Activated T-helper 17 cell treated with anti-CD3 and anti-CD28 coated beads, Interleukin-2, amount 50 U/mL, for 72 hours (primary cell): ENCODE results near the gene BNC1. TPM values are rescaled to one million over a fixed set of nuclear protein-coding genes. Genes with fewer than 3 reads are reported as not detected.

ENCODE experiments used
- ATAC-seq: fragments of 150-1000 bp; cut with Tn5 transposase; replicated peaks from 2 replicates; pipeline ENCODE4 v1.10.0; 2021; ENCODE audit warnings: mild to moderate bottlenecking, moderate library complexity
- H3K27ac Mint-ChIP-seq: one replicate; pipeline ENCODE4 v1.8.0; 2022; ENCODE audit warnings: mixed read lengths
- H3K27me3 Mint-ChIP-seq: one replicate; pipeline ENCODE4 v1.8.0; 2022; ENCODE audit warnings: mixed read lengths
- H3K36me3 Mint-ChIP-seq: one replicate; pipeline ENCODE4 v1.8.0; 2022; ENCODE audit warnings: low read depth, mild to moderate bottlenecking, mixed read lengths
- H3K4me1 Mint-ChIP-seq: one replicate; pipeline ENCODE4 v1.8.0; 2022; ENCODE audit warnings: mixed read lengths
- H3K4me3 Mint-ChIP-seq: one replicate; pipeline ENCODE4 v1.8.0; 2022; ENCODE audit warnings: mild to moderate bottlenecking, mixed read lengths
- H3K9me3 Mint-ChIP-seq: one replicate; pipeline ENCODE4 v1.8.0; 2022; ENCODE audit warnings: mixed read lengths
- total RNA-seq, 2 donors: library from RNA; stranded (reverse); gene quantifications; one replicate each; pipeline ENCODE4 v1.2.3, GENCODE V29; 2022

The BNC1 gene, protein sequence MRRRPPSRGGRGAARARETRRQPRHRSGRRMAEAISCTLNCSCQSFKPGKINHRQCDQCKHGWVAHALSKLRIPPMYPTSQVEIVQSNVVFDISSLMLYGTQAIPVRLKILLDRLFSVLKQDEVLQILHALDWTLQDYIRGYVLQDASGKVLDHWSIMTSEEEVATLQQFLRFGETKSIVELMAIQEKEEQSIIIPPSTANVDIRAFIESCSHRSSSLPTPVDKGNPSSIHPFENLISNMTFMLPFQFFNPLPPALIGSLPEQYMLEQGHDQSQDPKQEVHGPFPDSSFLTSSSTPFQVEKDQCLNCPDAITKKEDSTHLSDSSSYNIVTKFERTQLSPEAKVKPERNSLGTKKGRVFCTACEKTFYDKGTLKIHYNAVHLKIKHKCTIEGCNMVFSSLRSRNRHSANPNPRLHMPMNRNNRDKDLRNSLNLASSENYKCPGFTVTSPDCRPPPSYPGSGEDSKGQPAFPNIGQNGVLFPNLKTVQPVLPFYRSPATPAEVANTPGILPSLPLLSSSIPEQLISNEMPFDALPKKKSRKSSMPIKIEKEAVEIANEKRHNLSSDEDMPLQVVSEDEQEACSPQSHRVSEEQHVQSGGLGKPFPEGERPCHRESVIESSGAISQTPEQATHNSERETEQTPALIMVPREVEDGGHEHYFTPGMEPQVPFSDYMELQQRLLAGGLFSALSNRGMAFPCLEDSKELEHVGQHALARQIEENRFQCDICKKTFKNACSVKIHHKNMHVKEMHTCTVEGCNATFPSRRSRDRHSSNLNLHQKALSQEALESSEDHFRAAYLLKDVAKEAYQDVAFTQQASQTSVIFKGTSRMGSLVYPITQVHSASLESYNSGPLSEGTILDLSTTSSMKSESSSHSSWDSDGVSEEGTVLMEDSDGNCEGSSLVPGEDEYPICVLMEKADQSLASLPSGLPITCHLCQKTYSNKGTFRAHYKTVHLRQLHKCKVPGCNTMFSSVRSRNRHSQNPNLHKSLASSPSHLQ
- not detected for total RNA-seq

DNA sequence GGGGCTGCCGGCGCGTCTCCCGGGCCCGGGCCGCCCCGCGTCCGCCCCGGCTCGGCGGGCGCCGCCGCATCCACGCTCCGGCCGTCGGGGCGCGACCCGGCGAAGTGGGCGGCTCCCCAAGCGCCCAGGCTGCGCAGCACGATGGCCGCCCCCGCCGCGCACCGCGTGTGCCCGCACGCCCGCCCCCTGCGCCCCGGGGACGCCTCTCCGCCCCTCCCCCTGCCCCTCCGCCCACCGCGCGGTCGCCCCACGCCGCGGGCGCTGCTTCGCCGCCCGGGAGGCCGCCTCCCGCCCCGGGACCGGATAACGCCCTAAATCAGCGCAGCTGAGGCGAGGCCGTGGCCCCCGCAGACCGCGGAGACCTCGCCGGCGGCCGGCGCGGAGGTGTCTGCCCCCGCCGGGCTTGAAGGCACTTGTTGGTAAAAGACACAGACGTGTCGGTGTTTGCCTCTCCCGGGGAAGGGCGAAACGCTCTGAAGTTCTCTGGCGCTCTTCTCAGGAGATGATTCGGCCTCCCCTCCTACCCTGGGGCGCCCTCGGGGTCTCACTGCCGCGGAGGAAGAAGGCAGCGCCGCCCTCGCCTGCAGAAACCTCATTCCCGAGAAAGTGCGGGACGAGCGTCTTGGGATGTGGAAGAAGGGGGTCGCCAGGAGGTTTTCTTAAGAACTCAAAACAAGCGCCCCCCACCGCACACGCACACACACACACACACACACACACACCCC lies at the start of gene BNC1:
Gene BNC1, minus strand, starts transcription at position 106 of the 725 bp plus-strand sequence. Its CDS starts 36 bp downstream, at position 70.
- peak within 1 kb of the TSS; percentile 46 for H3K4me3 Mint-ChIP-seq
- no peak for ATAC-seq
- peaks cover 56% of the 10 kb centered on the region for H3K27me3 Mint-ChIP-seq
- H3K4me1 Mint-ChIP-seq: no peaks in the 10 kb centered on the region
- peaks cover 4% of the 10 kb centered on the region for H3K36me3 Mint-ChIP-seq
- no peak within 1 kb of the TSS for H3K27ac Mint-ChIP-seq
- no peaks in the 10 kb centered on the region for H3K9me3 Mint-ChIP-seq

DNA sequence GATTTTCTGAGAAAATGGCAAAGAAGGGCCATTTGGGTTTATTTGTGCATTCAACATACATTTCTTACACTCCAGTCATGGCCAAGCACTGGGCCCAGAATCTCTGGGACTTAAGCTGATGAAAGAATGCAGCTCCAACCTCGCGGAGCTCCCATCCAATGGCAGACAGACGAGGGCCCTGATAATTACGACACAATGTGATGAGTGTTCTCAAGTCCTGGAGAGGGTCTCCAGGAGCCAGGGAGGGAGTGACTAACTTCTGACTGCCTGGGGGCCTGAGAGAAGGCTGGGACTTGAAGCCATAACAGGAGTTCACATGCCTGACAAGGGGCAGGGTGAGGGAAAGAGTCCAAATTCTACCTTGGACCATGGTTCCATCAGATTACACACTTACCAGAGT lies 42.6 kb upstream of the BNC1 start:
- H3K27me3 Mint-ChIP-seq: peaks cover 9% of the 10 kb centered on the region
- no peaks in the 10 kb centered on the region for H3K4me1 Mint-ChIP-seq
- no peaks in the 10 kb centered on the region for H3K36me3 Mint-ChIP-seq
- H3K4me3 Mint-ChIP-seq: no peak overlapping the region
- no peak overlapping the region for H3K27ac Mint-ChIP-seq
- ATAC-seq: no peak
- no peaks in the 10 kb centered on the region for H3K9me3 Mint-ChIP-seq

DNA sequence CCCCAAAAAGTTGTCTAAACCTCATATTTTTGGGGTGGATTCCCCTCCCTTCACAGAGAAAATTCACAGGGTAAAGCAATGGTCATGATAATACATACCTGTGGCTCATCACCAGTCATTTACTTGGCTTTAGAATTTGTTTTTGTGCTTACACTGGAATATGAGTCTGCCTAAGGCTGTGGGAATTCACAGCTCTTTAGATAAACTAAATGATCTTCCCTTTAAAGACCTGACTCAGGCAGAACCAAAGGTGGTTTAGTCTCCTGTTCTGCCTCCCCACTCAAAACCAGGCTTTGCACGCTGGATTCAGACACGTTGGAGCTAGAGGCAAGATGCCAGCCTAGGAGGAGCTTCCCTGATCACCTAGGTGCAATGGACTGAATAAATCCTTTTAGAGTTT lies 40.3 kb upstream of the BNC1 start:
- Mint-ChIP-seq H3K27ac (no peak overlapping the region), H3K4me1 (no peaks in the 10 kb centered on the region), H3K9me3 (no peaks in the 10 kb centered on the region), H3K36me3 (no peaks in the 10 kb centered on the region), H3K4me3 (no peak overlapping the region), H3K27me3 (peaks cover 9% of the 10 kb centered on the region)
- ATAC-seq: no peak

DNA sequence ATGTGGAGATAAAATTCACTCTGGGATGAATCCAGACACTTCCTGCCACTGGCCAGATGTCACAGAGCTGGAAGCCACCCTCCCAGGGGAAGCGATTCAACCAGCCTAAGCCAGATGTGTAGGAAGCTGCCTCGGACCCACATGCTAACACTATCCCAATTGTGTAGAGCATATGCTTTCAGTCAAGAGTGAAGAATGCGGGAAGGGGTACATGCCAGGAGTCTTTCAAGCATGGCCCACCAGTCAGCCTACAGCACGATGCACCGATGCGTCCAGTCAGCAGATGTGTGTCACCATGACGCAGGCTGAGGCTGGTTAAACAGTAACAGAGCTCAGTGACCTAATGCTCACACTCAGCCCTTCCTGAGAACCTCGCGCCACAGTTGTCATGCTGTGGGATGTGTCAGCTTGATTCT lies 38.8 kb upstream of the BNC1 start:
- no peaks in the 10 kb centered on the region for H3K4me1 Mint-ChIP-seq
- H3K27ac Mint-ChIP-seq: no peak overlapping the region

DNA sequence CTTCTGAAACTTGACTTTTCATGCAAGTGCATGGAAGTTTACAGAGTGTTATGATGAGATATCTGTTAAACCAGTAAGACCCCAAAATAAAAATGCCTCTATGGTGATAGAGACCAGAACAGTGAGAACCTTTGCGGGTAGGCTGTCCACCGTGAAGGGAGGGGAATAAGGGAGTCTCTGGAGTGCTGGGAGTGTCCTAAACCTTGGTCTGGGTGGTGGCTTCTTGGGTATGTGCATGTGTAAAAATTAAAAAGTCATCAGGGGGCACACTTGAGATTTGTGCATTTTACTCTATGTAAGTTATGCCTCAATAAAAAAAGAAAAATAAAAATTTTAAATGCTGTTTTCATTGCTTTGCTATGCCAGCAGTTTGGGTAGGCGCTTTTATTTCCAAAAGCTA lies 38.2 kb upstream of the BNC1 start:
- H3K27me3 Mint-ChIP-seq: peaks cover 13% of the 10 kb centered on the region
- ATAC-seq: no peak
- no peaks in the 10 kb centered on the region for H3K4me1 Mint-ChIP-seq
- H3K4me3 Mint-ChIP-seq: no peak overlapping the region
- no peak overlapping the region for H3K27ac Mint-ChIP-seq
- H3K36me3 Mint-ChIP-seq: no peaks in the 10 kb centered on the region
- no peaks in the 10 kb centered on the region for H3K9me3 Mint-ChIP-seq

More for the DNA sequence above, 38.8 kb upstream of the BNC1 start:
- Mint-ChIP-seq H3K27me3 (peaks cover 13% of the 10 kb centered on the region), H3K4me3 (no peak overlapping the region), H3K9me3 (no peaks in the 10 kb centered on the region), H3K36me3 (no peaks in the 10 kb centered on the region)
- ATAC-seq: no peak

DNA sequence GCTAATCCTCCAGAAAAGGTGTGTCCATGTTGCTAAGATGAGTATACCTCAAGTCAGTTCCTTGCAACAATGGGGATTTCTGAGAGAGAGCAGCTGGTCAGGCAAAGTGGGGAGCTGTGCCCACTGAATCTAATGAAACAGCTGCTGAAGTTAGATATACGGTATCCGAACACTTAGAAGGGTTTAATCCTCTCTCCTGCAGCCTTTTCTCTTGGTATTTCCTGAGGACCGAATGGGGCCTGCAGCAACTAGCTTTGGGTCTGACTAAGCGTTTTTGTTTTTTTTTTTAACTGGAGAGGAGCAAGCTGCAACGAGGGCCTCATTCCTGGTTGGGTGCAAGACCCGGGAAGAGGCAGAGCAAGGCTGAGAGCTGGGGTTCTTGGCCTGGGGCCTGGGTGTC lies 37.6 kb upstream of the BNC1 start:
- H3K9me3 Mint-ChIP-seq: no peaks in the 10 kb centered on the region
- ATAC-seq: no peak
- no peak overlapping the region for H3K4me3 Mint-ChIP-seq
- no peaks in the 10 kb centered on the region for H3K36me3 Mint-ChIP-seq
- H3K4me1 Mint-ChIP-seq: no peaks in the 10 kb centered on the region
- H3K27me3 Mint-ChIP-seq: peaks cover 13% of the 10 kb centered on the region
- H3K27ac Mint-ChIP-seq: no peak overlapping the region

DNA sequence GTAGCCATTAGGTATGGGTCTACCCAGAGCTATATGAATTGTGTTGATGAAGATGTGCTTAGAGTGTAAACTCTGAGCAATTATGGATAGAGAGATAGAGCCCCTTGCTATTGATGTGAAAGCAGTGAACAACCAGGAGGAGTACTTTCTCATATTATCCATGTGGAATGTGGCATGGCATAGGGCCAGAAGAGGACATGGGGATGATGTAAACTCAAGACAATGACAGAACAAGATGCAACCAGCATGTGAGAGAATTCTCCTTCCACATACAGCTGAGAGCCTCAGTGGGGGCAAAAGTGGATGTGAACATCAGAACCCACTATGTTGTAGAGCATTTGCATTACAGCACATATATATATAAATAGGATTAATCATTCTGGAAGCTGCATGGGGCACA lies 36.4 kb upstream of the BNC1 start:
- H3K4me1 Mint-ChIP-seq: no peaks in the 10 kb centered on the region
- H3K4me3 Mint-ChIP-seq: no peak overlapping the region
- H3K27me3 Mint-ChIP-seq: peaks cover 13% of the 10 kb centered on the region
- ATAC-seq: no peak
- no peaks in the 10 kb centered on the region for H3K9me3 Mint-ChIP-seq
- H3K27ac Mint-ChIP-seq: no peak overlapping the region
- H3K36me3 Mint-ChIP-seq: no peaks in the 10 kb centered on the region

DNA sequence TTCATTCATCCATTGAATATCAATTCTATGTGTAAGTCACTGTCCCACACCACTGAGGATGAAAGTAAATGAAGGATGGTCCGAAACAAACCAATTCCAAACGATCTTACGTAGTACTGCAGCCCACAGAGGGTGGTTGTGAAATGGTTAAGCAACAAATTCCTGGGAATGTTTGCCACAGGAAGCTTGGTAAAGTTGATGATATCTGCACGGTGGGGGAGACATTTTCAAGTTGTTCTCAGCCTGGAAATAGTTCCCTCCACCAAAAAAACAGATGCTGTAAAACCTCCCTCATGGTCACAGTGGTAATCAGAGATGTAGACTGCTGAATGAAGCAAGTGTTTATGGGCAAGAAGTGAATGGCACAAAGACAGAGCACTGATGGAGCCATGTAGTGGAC lies 35.9 kb upstream of the BNC1 start:
- peaks cover 9% of the 10 kb centered on the region for H3K27me3 Mint-ChIP-seq
- H3K9me3 Mint-ChIP-seq: no peaks in the 10 kb centered on the region
- H3K36me3 Mint-ChIP-seq: no peaks in the 10 kb centered on the region
- no peak overlapping the region for H3K4me3 Mint-ChIP-seq
- ATAC-seq: no peak
- no peak overlapping the region for H3K27ac Mint-ChIP-seq
- H3K4me1 Mint-ChIP-seq: no peaks in the 10 kb centered on the region

DNA sequence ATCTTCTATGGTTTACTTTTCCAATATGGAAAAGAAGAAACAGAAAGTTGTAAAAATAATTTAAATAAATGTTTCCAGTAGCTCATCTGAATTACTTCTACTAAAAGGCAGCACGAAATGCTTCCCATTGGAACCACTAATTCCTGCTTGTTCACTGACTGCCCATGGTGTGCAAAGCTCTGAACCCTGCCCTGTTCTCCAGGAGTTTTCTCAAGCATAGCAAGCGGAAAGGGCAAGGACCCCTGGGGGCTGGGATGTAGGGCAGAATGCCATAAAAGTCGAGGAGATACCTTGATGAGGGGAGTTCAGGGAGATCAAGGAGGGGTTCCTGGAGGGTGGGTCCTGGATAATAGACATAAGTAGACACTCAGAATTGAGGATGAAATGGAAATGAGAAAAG lies 35.3 kb upstream of the BNC1 start:
- no peak for ATAC-seq
- Mint-ChIP-seq H3K27me3 (peaks cover 4% of the 10 kb centered on the region), H3K27ac (no peak overlapping the region), H3K4me3 (no peak overlapping the region), H3K9me3 (no peaks in the 10 kb centered on the region), H3K4me1 (no peaks in the 10 kb centered on the region), H3K36me3 (no peaks in the 10 kb centered on the region)

DNA sequence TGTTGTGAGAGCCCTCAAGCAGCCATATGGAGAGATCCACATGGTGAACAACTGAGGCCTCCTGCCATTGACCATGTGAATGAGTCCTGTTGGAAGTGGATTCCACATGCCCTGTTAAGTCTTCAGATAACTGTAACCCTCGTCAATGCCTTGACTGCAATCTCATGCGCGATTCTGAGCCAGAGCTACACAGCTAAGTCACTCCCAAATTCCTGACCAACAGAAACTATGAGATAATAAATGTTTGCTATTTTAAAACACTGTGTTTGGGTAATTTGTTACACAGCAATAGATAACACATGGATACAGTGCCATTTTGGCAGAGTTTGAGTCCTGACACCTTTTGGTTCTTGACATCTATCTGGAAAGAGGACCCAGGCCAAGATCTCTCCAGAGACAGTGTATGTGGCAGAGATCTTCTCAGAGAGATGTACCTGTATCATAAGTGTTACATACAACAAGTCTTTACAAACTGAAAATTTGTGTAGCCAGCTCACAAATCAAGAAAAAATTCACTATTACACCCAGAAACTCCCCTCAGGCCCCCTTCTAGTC lies 34.5 kb upstream of the BNC1 start:
- Mint-ChIP-seq H3K4me3 (no peak overlapping the region), H3K4me1 (no peaks in the 10 kb centered on the region), H3K36me3 (no peaks in the 10 kb centered on the region), H3K27me3 (peaks cover 4% of the 10 kb centered on the region), H3K9me3 (no peaks in the 10 kb centered on the region), H3K27ac (no peak overlapping the region)
- no peak for ATAC-seq

DNA sequence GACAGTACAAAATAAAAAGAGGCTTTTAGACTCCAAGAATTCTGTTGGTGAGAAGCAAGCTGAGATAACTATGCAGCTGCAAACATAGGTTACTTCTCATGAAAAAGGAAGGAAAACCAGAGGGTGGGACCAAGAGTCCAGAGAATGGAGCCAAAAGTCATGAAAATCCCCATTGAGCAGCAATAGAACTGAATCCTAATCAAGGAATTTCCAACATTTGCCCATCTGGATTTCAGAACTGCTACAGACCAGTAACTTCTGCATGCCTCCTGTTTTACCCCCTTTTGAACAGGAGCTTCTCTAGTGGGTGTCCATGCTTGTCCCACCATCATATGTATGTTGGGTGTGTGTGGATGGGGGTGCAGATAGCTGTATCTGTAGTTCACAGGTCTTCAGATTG lies 33.6 kb upstream of the BNC1 start:
- no peak for ATAC-seq
- Mint-ChIP-seq H3K36me3 (no peaks in the 10 kb centered on the region), H3K4me1 (no peaks in the 10 kb centered on the region), H3K27me3 (peaks cover 4% of the 10 kb centered on the region), H3K27ac (no peak overlapping the region), H3K4me3 (no peak overlapping the region), H3K9me3 (no peaks in the 10 kb centered on the region)

DNA sequence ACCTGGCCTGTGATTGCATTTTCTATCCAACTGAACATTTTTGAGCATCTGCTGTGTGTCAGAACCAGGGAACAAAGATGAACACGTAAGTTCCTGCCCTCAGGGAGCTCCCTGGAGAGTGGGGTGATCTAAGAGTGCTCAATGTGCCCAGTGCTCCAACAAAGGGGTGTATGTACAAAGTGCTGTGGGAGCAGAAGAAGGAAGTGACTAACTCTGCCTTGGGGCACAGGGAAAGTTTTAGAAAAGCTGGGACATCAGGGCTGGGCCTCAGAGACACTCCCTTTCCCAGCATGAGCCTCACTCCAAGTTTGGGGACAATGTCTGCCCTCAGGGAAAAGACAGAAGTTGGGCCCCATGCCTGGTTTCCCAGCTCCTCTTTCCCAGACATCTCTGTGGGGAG lies 27.6 kb upstream of the BNC1 start:
- H3K4me1 Mint-ChIP-seq: no peaks in the 10 kb centered on the region
- no peaks in the 10 kb centered on the region for H3K9me3 Mint-ChIP-seq
- no peak overlapping the region for H3K27ac Mint-ChIP-seq
- H3K27me3 Mint-ChIP-seq: no peaks in the 10 kb centered on the region
- no peak for ATAC-seq
- no peak overlapping the region for H3K4me3 Mint-ChIP-seq
- H3K36me3 Mint-ChIP-seq: no peaks in the 10 kb centered on the region

DNA sequence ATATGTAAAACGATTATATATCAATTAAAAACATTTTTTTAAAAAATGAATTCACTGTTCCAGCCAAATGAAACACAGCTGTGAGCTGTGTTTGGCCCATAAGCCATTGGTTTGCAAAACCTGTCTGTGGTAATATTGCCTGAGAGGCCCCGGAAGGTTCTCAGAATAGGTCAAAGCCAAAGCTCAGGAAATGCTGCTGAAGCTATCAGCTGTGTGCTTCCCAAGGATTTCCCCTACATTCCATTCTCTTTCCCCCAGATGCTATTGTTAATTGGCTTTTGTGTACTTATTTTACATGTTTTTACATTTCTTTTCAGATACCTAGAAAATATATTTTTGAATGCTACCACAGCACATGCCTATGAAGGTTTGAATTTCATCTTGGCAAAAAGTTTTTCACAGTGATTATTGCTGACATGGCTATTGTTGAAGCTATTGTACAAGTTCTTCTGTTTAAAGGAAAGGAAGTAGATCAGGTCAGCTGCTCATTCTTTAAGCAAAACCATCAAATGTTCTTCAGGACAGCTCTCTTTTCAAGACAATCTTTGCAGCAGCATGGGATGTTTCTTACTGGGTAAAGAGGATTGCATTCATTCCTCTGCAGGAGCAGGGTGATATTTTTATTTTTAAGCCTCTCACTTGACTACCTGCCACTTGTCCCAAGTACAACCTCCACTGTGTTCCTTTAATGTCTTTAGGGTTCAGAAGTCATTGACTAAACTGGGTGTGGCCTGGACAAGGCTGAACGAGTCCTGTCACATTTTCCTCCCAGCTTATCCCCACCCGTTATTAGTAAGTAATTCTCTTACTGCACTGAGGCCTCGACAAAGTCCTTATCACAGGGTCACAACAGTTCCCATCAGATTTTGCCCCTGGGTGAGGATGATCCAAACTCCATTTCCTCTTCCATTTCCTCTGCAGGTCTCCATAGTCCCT lies 26.3 kb upstream of the BNC1 start:
- Mint-ChIP-seq H3K4me3 (no peak overlapping the region), H3K9me3 (no peaks in the 10 kb centered on the region), H3K27ac (no peak overlapping the region), H3K27me3 (peaks cover under 1% of the 10 kb centered on the region), H3K36me3 (no peaks in the 10 kb centered on the region), H3K4me1 (no peaks in the 10 kb centered on the region)
- no peak for ATAC-seq
